Amniotic epithelial cell (primary cell): Measurements from ENCODE around the gene CCNH.

Experiments used
- DNase-seq: peaks from one replicate; pipeline ENCODE4 v3.0.0-alpha.2; 2010; ENCODE audit warnings: low read depth

The CCNH gene

GRCh38 chr5:87412630-87413342, at the start of gene CCNH:
CCNH (minus strand) TSS chr5:87412930; CDS start chr5:87412794, 136 bp downstream.
- peak; percentile 96 for DNase-seq

DNA sequence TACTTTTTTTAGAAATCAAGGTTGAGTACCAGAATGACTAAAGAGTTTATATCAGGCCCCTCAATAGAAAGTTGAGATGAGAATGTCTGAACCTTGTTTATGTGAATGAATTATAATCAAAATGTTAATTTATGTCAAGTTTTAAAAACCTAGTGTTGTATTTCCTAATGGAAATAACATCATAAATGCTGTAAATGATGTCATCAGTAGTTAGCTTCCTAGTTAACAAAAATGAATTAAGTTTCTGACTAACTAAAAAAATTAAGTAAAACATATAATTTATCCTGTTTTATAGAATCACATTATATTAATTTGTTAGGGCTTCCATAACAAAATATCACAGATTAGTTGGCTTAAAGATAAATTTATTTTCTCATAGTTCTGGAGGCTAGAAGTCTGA, 45.0 kb upstream of the CCNH start:
- DNase-seq, result no peak

- DNase-seq, result no peak
Measured at GRCh38 chr5:87453801-87454200, 41.1 kb upstream of the CCNH start.

GRCh38 chr5:87452837-87453236, 40.1 kb upstream of the CCNH start:
- DNase-seq, result no peak

- DNase-seq, result no peak
Measured at GRCh38 chr5:87442419-87442818, 29.7 kb upstream of the CCNH start.

DNA sequence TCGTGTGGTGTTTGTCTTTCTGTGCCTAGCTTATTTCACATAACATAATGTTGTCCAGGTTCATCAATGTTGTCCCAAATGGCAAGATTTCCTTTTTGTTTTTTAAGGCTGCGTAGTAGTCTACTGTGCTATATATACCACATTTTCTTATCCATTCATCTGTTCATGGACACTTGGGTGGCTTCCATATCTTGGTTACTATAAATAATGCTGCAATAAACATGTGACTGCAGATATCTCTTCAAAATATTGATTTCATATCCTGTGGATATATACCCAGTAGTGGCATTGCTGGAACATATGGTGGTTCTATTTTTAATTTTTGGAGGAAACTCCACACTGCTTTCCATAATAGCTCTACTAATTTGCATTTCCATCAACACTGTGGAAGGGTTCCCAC, 25.5 kb upstream of the CCNH start:
- DNase-seq, result no peak

GRCh38 chr5:87437724-87438123, 25.0 kb upstream of the CCNH start:
- DNase-seq, result no peak

- DNase-seq, result no peak
Measured at GRCh38 chr5:87435144-87435694, 22.5 kb upstream of the CCNH start.

DNA sequence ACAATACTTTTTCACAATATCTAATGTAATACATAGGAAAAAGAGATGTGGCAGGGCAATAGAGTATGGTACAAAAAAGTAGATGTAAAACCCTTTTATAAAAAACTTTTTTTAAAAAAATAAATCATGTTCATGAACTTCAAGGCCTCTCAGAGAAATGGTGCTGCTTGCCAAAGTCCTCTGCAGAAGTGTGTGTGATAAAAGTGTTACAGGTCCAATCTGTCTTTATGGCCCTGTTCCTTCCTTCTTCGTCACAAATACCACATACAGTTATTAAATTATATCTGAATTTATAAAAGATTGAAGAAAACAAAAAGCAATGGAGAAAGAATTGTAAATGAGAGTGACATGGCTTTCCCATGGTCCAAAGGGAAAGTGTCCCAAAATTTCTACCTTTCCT, 21.7 kb upstream of the CCNH start:
- no peak for DNase-seq

DNA sequence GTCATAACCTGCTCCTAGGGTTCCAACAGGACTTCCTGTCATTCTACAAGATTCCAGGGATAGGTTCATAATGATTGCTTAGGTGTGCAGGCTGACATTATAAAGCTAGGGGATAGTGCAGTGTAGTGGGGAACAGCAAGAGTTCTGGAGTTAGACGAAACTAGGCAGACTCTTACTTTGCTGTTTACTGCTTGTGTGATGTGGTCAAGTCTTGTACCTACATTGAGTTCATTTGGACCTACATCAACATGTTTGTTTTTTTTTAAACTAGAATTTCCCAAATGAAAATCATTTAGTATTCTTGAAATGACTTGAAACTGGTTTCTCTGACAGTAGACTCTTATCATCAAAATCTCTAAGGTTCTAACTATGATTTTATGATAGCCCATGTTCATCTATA, 21.2 kb upstream of the CCNH start:
- no peak for DNase-seq

DNA sequence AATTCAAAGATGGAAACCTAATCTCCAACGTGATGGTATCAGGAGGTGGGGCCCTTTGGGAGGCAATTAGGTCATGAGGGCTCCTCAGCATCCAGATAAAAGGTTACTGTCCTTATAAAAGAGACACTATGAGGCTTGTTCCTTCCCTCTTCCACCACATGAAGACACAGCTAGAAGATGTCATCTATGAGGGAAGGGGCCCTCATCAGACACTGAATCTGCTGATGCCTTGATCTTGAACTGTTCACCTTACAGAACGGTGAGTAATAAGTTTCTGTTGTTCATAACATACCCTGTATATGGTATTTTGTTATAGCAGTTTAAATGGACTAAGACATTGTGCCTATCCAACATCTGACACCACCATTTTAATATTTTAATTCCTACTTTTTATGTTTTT, 19.7 kb upstream of the CCNH start:
- no peak for DNase-seq

- DNase-seq, result no peak
Measured at GRCh38 chr5:87430863-87431457, 18.2 kb upstream of the CCNH start.

DNA sequence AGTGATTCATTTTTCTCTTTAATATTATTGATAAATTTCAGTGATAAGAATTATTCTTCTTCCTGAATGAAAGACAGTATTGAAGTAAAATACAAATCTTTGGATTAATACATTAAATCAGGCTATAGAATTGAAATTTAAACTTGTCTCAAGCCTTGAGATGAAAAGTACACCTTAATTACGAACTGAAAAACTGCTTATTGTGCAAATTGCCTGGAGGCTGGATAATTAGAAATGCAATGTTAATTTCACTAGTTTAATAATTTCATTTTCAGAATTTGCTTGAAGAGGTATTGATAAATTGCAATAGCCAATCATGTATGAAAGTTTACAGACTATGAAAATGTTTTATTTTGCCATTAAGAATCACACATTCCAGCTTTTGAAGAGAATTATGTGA, 11.0 kb upstream of the CCNH start:
- no peak for DNase-seq

DNA sequence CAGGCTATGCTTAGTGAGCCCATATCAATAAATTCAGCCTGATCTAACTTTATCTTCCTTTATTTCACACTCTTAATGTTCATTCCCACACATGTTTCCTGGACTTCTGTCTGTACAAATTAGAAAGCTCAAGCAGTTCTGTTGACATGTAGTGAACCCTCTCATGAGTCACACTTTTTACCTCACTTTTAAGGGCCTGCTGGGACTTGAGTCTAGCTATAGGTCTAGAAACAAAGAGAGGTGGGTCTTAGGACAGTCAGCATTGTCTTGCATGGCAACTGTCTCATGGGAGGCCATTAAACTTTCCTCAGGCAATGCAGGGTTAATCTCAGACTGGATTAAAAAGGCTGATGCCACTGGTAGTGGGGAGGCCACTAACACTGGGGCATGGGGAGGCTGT, 8.6 kb upstream of the CCNH start:
- no peak for DNase-seq

GRCh38 chr5:87418506-87418905, 5.8 kb upstream of the CCNH start:
- DNase-seq, result no peak

- no peak for DNase-seq
Measured at GRCh38 chr5:87413343-87413645, 564 bp upstream of the CCNH start.

DNA sequence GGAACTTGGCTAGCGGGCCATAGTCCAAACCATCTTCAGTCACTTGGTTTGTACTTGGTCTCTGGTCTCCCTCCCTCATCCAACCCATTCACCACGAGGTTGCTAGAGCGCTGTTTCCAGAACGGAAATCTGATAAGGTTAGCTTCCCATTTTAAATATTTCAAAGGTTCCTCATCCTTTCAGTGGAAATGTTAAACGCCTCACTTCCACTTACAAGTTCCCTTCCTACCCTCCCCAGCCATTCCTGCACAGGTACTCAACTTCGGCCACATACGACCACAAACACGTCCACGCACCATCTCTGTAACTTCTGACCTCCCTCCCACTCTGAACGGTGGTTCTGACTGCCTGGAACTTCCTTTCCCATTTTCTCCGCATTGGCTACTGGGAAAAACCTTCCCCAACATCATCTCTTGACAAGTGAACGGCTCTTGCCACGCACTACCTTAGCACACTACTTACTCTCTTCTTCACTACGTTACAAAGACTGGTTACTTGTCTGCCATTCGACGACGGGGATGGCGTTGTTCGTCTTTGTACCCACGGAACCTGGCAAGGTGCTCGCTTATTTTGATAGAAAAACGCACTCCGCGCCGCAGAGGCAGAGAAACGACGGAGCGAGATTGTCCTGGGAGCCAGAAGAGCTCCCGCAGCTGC, 629 bp downstream of the CCNH start:
- DNase-seq, result peak; percentile 47

GRCh38 chr5:87411586-87411972, 1.2 kb downstream of the CCNH start:
- DNase-seq, result no peak

DNA sequence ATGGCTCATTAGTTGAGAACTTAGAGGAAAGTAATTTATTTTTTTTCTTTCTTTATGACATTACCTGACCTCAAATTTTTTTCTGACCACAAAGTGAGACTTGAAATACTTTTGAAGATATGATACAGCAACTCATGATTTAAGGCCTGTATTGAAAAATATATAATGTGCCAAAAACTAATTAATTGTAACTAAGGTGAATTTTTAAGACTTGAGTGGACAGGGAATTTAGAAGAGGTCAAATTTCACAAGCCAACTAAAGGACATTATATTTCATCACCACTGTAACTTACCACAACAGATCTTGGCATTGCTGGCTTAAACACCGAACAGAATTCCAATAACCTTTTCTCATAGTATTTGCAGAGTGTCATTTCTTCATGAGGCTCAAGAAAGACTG, 1.8 kb downstream of the CCNH start:
- DNase-seq, result peak; percentile 85

DNA sequence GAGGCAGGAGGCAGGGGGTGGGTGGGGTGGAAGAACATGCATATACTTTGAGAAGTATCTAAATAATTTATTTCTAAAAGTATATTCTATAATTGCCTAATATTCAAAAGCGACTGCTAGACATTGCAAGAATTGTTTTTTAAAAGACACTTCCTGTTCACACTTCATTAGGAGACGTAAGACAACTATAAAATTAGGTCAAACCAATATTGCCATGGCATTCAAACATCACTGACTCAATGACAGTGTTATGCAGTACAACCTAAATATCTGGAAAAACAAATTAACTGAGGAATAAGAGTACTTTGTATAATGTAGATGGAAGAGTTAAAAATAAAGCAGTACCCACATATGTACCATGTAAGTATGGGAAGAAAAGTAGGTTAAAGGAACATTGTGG, 4.5 kb downstream of the CCNH start:
- no peak for DNase-seq

DNA sequence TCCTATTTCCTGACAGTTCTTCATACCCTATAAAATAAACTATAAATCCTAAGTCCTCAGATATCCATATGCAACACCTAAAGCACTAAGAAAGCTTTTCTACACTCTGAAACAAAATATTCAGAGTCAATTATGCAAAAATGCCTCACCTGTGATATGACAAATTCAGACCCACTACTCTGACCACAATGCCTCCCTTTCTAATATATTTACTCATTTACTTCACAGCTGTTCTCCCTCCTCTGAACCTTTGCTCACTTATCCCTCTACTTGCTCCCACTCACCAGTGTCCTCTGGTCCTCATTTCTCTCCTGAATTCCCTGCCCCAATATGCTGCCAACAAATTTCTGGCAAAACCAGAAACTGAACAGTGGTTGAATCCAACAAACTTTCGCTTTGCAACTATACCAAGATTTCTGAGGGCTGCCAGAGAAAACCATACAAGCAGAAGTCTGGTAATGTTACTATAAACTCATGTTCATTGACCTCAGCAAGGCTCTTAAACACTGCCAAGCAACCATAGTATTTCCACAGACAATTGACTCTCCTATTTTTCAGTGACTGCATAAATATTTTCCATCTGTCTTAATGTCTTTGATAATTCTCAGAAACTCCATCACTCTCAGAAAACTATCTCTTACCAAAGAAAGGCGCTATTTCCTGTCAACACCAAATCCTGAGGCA, 7.1 kb downstream of the CCNH start:
- no peak for DNase-seq

- no peak for DNase-seq
Measured at GRCh38 chr5:87404359-87404758, 8.4 kb downstream of the CCNH start.

DNA sequence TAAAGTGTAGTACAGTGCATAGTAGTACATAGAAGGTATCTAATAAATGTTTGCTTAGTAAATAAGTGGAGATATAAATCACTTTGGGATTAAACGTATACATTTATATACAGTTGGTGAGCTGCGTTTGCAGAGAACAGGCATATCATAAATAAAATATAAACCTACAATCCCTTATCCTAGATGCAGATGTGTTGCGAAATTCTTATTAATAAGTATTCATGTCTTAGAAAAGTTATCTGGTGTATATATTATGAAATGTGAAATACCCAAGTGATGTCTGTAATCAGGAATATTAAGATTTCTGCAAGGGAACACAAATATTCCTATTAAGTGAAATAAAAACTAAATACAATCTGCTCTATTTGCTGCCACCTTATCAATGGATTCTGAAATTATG, 8.8 kb downstream of the CCNH start:
- DNase-seq, result no peak
